ENCODE measurements around the gene GINS1.

DNA sequence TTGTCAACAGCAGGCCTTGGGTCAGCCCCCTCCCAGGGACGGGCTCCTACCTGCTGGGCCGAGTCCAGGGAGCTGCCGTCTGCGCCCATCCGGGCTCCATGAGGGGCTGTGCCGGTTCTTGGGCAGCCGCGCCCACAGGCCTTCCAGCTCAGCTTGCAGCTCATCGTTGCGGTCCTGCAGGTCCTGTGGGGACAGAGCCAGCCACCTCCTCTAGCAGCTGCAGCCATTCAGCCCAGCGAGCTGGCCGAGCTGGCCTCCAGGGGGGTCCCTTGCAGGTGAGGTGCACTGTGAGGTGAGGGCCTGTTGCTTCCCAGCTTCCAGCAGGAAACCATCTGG is 74.4 kb downstream of the GINS1 start:
- TF ChIP-seq CTCF (IDR thresholded peaks at IDR 0.05; ENCODE audit: borderline replicate concordance, extremely low read depth, low read length, poor library complexity, severe bottlenecking): no peak
- TF ChIP-seq EZH2 (IDR thresholded peaks at IDR 0.05; ENCODE audit: borderline replicate concordance, low read depth, low read length, severe bottlenecking): no peak

Data from DND-41 (cell line).